NCI-H524 (cell line): ENCODE results near the gene ATAD3B.
"Not testable (repeated sequence)": the region's sequence is repeated elsewhere in the genome, so short reads cannot be mapped to it uniquely, and the experiment has no call there.

Source experiments
- DNase-seq, 2 experiments: peaks; one replicate each; lab custom pipeline; 2025; lab: John Stamatoyannopoulos, UW

ATAD3B gene

DNA sequence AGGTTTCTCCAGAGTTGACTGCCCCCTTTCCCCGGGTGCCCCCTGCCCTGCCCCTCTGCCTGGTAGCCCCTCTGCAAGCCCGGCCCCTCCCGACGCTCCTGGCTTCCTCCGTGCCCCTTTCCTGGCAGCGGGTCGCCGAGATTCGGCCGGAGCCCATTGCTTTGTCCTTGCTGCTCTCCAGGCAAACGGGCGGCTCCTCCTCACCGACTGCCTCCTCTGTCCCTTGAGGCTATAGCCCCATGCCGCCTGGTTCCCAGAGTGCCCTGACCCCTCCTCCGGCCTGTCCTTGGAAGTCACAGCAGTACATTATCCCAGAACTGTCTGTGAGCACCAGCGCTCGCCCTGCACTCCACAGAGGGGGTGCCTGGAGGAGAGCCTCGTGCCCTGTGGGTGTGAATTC is 42.1 kb downstream of the ATAD3B start:
- DNase-seq = not testable (repeated sequence)

DNA sequence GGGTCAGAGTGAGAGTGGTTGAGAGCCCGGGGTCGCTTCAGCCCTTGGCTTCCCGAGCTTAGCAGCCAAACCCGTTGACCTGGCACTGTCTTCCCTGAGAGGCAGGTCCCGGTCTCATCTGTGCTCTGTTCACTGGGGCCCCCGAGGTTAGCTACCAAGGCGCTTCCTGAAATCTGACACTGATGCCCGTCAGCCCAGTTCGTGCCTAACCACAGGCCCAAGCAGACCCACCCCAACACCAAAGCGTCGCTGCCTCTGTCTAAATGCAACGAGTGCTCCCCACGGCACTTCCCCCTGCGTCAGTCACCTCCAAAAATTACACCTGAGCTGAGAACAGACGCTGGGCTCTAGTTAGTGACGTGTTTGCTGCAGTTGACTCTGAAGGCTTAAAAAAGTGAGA is 42.8 kb downstream of the ATAD3B start:
- DNase-seq = not testable (repeated sequence)

DNA sequence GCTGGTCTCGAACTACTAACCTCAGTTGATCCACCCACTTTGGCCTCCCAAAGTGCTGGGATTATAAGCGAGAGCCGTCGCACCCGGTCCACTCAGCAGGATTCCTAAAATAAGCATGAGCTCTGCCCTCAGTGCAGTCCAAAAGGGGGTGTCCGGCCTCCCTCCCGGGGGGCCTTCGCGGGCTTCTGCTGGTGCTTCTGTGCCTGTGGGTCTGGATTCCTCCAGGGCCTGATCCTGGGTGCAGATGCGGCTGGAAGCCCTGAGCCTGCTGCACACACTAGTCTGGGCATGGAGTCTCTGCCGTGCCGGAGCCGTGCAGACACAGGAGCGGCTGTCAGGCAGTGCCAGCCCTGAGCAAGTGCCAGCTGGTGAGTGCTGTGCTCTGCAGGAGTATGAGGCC is 45.4 kb downstream of the ATAD3B start:
- DNase-seq = not testable (repeated sequence)

DNA sequence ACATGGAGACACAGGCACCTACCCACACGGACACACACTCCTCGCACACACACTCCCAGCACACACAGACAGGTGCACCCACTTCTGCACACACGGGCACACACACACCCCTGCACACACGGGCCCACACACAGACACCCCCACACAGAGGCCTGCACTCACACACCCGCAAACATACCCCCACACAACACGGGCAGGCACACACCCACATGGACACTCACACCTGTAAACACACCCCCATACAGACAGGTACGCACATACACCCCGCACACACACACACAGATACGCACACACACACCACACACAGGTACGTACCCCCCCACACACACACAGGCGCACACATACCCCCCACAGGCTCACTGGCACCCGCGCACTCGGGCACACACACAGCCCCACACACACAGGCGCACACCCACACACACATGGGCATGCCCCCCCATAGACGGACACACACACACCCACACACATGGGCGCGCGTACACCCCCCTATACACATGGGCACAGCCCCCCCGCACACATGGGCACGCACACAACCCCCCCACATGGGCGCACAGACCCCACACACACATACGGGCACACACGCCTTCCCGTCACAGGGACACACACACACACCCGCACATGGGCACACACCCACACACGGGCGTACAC is 46.5 kb downstream of the ATAD3B start:
- DNase-seq = no peak

DNA sequence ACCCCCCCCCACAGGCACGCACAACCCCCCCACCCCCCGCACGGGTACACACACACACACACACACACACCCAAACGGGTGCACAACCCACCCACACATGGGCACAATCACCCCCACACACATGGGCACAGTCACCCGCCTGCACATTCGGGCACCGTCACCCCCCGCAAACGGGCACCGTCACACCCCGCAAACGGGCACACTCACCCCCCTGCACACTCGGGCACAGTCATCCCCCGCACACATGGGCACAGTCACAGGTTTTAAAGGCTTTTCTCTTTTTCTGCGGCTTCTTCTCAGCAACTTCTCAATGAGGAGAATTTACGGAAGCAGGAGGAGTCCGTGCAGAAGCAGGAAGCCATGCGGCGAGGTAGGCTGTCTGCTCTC is 47.0 kb downstream of the ATAD3B start:
- not testable (repeated sequence) for DNase-seq

DNA sequence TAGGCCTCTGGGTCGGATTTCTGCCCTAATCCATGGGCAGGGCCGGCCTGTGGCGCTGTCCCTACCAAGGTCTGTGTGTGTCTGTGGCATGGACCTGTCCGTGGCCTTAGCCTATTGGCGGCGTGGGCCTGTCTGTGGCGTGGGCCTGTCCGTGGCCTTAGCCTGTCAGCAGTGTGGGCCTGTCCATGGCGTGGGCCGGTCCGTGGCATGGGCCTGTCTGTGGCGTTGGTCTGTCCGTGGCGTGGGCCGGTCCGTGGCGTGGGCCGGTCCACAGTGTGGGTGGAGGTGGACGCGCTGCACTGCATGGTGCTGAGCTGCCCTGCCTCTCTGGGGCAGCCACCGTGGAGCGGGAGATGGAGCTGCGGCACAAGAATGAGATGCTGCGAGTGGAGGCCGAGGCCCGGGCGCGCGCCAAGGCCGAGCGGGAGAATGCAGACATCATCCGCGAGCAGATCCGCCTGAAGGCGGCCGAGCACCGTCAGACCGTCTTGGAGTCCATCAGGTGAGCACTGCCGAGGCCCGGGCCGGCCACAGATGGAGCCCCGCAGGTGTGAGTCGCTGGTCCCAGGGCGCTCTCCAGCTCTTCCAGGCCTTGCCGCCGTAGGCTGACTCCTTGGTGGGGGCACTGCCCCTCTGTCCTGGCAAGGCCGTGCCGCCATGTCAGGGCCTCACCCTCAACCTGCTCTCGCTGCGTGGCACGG is 48.4 kb downstream of the ATAD3B start:
- not testable (repeated sequence) for DNase-seq

DNA sequence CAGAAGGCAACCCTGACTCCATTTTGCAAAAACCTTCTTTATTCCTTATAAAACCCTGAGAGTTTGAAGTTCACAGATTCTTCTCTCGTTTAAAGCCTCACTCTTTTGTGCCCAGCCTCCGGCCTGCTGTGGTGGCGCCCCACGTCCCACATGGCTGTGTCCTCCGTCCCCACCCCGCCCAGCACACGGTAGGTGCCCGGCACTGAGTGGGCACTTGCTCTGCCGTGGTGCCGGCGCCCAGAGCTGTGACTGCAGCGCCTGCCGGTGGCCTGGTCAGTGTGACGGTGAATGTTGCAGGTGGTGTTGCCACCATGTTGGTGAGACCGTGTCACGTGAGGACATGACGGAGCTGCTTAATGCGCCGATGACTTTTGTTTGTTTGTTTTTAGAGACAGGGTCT is 49.8 kb downstream of the ATAD3B start:
- no peak for DNase-seq

DNA sequence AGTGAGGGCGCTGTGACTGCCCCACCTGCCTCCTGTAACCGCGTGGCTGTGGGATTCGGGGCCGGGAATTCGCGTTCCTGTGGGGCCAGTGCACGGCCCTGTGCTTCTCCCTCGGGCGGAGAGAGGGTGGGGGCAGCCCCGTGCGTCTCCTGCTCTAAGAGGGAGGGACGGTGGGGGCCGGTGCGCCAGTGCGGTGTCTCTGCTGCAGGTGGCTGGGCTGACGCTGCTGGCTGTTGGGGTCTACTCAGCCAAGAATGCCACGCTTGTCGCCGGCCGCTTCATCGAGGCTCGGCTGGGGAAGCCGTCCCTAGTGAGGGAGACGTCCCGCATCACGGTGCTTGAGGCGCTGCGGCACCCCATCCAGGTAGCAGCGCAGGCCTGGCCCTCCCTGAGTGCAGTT is 51.0 kb downstream of the ATAD3B start:
- not testable (repeated sequence) for DNase-seq

DNA sequence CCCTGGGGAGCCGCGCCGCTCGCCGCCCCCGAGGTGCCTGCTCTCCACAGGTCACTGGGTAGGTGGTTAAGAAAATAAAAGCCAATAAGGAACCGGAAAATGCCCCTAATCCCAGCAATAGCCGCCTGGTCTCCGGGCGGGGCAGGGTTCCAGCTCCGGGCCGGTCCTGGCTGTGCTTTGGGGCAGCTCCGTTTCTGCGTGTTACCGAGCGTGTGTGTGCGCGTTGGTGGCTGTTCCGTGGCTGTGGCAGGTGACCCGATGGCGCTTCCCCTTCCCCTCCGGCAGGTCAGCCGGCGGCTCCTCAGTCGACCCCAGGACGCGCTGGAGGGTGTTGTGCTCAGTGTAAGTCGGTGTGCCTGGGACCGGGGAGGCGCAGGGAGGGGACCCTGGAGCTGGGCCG is 51.7 kb downstream of the ATAD3B start:
- not testable (repeated sequence) for DNase-seq

DNA sequence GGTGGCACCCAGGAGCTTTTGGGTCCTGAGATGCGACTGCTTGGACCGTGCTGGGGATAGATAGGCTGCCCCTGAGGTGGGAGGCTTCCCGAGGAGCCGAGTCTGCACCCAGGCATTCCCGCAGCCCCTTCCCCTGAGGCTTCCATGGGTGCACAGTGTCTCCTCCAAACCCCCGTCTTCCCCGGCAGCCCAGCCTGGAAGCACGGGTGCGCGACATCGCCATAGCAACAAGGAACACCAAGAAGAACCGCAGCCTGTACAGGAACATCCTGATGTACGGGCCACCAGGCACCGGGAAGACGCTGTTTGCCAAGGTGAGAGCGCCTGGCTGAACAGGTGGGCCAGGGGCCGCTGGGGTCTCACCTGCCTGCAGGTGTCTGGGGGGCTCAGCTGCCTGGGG is 52.1 kb downstream of the ATAD3B start:
- DNase-seq = not testable (repeated sequence)

DNA sequence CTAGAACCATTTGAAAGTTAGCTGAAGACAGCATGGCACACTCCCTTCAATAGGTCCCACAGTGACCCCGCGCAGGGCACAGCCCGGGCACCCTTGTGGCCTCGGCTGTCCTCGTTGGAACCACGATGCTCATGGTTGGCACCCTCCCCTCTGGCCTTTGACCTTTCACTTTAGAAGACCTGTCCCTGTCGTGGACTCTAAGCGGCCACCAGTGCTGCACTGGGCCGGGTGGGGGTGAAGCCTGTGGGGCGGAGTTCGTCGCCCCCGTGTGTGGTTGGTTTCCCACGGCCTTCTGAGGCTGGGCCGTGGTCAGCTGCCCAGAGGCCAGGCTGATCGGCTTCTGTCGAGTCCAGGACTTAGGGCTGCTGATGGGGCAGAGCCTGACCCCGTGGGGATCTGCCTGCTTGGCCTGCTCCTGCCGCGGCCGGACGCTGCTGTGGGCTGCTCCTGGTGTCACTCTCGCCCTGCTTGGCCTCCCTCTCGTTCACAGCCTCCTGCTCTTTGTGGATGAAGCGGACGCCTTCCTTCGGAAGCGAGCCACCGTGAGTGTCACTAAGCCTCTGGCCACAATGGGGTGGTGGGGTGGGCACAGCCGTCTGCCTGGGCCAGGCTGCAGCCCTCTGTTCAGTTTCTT is 53.3 kb downstream of the ATAD3B start:
- DNase-seq = not testable (repeated sequence)

DNA sequence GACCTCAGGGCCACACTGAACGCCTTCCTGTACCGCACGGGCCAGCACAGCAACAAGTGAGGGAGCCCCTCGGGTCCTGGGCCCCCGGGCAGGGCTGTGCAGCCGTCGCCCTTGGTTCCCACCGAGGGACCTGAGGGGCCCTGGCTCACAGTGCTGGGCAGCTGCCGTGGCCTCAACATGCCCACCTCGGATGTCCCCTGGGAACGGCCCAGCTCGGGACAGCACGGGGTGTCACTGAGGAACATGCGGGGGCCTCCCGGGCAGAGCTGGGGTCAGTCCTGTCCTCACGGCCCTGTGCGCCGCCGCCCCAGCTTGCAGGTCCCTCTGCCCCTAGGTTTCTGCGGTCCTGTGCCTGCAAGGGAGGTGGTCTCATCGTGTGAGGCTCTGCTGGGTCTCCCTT is 54.9 kb downstream of the ATAD3B start:
- not testable (repeated sequence) for DNase-seq

DNA sequence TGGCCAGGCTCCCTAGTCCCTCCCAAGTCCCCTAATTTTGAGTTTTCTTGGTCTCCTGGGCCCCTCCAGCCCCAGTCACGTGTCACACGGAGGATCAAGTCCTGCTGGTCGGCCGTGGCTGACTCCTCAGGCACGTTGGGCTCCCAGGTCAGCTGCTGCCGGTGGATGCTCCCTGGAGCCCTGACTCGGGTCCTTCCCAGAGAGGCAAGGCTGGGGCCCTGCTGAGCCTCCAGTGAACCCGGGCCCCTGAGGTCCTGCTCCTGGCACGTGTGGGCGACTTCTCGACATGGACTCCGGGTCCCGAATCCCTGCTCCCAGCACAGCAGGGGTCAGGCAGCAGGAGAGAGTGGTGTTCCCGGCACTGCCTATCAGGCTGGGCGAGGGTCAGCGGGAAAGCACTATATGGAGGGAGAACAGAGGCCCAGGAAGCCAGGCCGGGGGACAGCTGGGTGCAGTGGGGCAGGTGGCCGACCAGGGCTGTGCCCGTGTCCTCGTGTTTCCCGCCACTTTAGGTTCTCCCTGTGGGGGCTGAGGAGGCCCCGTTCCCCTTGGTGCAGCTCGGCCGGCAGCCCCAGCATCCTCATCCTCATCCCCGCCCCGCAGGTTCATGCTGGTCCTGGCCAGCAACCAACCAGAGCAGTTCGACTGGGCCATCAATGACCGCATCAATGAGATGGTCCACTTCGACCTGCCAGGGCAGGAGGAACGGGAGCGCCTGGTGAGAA is 55.7 kb downstream of the ATAD3B start:
- no peak for DNase-seq

DNA sequence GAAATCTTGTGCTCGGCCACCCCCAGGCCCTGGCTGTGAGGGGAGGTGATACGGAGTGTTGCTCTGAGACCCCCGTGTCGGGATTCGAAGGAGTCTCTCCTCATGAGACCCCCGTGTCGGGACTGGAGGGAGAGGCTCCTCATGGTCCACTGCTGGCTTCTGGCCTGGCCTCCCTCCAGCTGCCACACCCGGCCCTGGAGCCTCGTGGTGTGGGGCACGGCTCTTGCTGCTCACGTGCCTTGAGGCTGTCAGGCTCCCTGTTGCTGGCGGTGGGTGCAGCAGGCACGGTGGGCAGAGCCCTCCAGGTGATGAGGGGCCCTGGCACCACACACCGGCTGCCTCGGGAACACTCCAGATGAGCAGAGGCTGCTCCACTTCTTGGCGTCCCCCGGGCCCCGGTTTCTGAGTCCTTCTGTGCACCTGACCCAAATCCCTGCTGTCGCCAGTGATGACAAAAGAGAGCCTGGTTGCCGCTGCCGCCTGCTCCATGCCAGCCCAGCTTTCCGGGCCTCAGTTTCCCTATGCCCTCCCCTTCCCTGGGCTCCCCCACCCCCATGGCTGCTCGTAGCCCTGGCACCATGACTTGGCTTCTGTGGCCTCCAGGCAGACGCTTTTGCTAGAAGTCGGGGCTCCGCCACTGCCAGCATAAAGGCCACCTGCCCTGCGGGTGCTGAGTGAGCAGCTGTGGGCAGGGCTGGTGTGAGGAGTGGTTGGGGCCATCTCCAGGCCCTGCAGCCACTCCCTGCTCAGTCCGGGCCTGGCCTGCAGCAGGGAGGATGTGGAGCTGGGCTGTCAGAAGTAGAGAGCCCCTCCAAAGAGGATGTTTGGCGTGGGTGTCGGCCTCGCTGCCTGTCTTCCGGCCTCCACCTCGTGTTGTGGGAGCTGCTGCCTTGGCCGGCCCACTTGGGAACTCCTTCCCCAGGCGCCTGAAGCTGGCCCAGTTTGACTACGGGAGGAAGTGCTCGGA is 57.0 kb downstream of the ATAD3B start:
- DNase-seq = no peak

DNA sequence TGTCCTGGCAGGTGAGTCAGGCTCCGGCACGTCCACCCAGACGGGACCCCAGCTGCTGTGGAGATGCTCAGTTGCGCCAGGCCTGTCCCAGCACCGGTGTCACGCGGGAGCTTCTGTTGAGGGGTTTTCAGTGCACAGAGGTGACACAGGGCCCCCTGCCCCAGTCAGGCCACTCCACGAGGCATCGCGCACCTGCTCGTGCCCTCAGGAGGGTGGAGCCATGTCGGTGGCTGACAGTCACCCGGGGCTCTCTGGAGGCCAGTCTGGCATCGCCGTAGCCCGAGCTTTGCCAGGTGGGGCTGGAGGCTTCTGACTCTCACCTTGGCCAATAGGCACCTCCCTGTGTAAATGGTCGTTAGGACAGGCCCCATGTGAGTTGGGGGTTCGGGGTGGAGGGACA is 57.8 kb downstream of the ATAD3B start:
- DNase-seq = no peak

DNA sequence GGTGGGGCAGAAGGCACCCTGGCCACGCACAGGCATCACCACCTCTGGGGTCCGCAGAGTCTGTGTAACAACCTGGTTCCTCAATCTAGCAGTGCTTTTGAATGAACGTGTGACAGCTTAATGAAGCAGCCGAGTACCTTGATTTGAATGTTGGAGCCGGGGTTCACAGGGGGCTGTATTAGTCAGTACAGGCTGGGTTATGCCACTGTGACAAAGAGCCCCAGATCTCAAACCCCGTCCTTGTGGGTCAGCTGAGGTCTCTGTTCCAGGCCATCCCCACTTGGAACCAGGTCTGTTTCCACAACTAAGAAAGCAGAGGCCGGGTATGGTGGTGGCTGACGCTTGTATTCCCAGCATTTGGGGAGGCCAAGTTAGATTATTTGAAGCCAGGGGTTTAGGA is 58.4 kb downstream of the ATAD3B start:
- no peak for DNase-seq

DNA sequence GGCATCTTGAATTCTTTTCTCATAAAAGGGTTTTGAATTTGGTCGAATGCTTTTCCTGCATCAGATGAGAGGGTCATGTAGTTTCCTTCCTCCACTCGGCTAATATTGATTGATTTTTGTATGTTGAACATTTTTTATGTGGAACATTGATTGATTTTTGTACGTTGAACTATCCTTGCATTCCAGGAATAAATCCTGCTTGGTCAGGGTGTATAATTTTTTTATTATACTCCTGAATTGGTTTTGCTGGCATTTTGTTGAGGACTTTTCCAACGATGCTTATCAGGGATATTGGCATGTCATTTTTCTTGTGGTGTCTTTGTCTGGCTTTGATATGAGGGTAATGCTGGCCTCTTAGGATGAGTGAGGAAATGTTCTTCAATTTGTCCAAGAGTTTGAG is 60.4 kb downstream of the ATAD3B start:
- DNase-seq = no peak

DNA sequence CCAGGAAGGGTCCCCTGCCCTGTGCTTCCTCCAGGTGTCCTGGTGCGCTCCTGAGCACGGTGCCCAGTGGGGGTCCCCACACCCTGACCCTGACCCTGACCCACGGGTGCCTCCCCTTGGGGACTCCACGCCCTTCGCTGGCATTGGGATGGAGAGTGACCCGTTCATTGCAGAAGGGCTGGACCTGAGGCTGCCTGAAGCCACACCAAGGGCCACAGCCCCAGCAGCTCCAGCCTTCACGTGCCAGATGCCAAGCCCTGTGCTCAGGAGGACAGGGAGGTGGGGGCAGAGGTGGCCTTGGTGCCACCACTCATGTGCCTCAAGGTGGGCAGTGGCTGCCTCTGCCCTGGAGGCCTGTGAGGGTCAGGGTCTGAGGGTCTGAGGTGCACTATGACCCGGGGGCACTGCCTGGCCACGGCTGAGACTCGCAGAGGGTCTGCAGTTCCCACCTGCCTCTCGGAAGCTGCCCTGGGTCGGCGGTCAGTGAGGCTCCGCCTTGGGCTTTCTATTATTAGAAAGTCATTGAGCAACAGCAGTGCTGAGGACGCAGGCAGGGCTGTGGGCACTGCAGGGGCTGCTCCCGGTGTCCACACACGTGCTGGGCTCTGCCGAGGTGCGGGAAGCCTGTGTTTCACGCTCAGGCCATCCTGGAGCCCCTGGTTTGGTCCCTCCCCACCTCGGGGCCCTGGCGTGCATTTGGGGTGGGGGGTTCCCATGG is 61.8 kb downstream of the ATAD3B start:
- DNase-seq = not testable (repeated sequence)

DNA sequence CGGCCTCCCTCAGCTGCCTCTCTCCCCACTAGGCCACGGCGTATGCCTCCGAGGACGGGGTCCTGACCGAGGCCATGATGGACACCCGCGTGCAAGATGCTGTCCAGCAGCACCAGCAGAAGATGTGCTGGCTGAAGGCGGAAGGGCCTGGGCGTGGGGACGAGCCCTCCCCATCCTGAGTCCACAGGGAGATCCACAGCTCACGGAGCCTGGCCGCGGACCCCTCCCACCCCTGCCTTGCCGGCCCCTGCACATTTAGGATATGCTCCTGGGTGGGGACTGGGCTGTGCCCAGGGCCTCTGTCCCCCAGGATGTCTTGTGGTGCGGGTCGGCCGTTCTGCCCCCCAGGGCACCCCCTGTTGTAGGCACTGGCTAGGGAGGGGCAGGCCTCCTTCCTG is 62.3 kb downstream of the ATAD3B start:
- not testable (repeated sequence) for DNase-seq

DNA sequence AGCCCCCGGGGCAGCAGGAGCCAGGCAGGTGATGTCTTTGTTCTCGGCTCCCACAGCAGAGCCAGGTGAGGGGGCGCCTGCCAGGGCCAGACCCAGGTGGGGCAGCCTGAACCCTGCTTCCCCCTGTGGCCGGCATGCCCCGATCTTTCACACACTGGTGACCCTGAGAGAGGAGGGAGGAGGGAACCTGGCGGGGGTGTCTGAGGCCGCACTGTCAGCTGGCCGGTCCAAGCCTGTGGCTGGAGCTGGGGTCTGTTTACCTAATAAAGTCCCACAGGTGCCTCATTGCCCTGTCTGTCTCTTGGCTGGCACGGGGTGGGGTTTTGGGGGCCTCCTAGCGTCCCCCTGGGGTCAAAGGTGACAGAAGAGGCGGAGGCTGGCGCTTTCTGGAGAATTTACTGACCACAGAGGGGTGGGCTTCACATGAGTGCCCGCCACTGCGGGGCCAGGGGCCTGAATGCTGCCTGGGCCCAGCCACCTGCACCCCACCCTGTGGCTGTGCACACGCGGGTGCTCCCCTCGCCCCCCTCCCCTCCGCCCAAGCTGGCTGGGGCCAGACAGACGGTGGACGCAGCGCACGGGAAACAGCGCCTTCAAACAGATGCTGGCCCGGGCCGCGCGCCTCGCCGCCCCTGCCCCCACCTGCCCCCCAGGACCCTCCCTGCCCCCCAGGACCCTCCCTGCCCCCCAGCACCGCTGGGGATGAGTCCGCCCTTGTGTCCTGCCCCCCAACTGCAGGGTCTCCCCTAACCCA is 63.0 kb downstream of the ATAD3B start:
- no peak for DNase-seq
